Subcutaneous abdominal adipose tissue (tissue), 5 donors: Measurements from ENCODE around the gene MYADML2.

Experiments used
- H3K27ac ChIP-seq: one replicate; pipeline ENCODE4 v1.7.0; 2013; ENCODE audit warnings: low read depth, mild to moderate bottlenecking, inconsistent platforms, low read length, moderate library complexity
- H3K27me3 ChIP-seq, 5 donors: one replicate each; pipeline ENCODE4 v1.7.0; 2013; ENCODE audit warnings: low read length in 5 of 5, inconsistent platforms in 1 of 5; ENCODE audit not compliant: control insufficient read depth in 5 of 5, insufficient read depth in 4 of 5
- H3K36me3 ChIP-seq, 5 donors: one replicate each; pipeline ENCODE4 v1.7.0; 2013; ENCODE audit warnings: low read length in 5 of 5; ENCODE audit not compliant: control insufficient read depth in 5 of 5, insufficient read depth in 5 of 5
- H3K4me1 ChIP-seq, 5 donors: one replicate each; pipeline ENCODE4 v1.7.0; 2013; ENCODE audit warnings: low read length in 5 of 5, mild to moderate bottlenecking in 3 of 5, moderate library complexity in 1 of 5; ENCODE audit not compliant: control insufficient read depth in 5 of 5, insufficient read depth in 5 of 5
- H3K4me3 ChIP-seq, 5 donors: one replicate each; pipeline ENCODE4 v1.7.0; 2013; ENCODE audit warnings: low read length in 5 of 5, low read depth in 1 of 5
- H3K9ac ChIP-seq, 5 donors: one replicate each; pipeline ENCODE4 v1.7.0; 2013; ENCODE audit warnings: low read length in 5 of 5, mild to moderate bottlenecking in 4 of 5, moderate library complexity in 3 of 5
- H3K9me3 ChIP-seq, 5 donors: one replicate each; pipeline ENCODE4 v1.7.0; 2013; ENCODE audit warnings: low read length in 5 of 5; ENCODE audit not compliant: control insufficient read depth in 5 of 5
- donor health status: healthy.
- donor health status: healthy.
- donor health status: healthy.
- donor health status: healthy.
- donor health status: healthy.

MYADML2 gene

GRCh38 chr17:81903896-81904599 is 43.0 kb downstream of the MYADML2 start:
- H3K27me3 ChIP-seq, result peaks cover 0 to 3% (median 0%) of the 10 kb centered on the region in 5 donors
- H3K4me1 ChIP-seq, result peaks cover 0 to 19% (median 11%) of the 10 kb centered on the region in 5 donors
- no peak overlapping the region for H3K9ac ChIP-seq
- no peak overlapping the region for H3K4me3 ChIP-seq
- H3K36me3 ChIP-seq, result peaks cover 0 to 65% (median 43%) of the 10 kb centered on the region in 5 donors
- no peaks in the 10 kb centered on the region for H3K9me3 ChIP-seq
- H3K27ac ChIP-seq, result no peak overlapping the region

GRCh38 chr17:81903415-81903831 is 43.6 kb downstream of the MYADML2 start:
- H3K9ac ChIP-seq, result no peak overlapping the region
- peaks cover 0 to 3% (median 0%) of the 10 kb centered on the region in 5 donors for H3K27me3 ChIP-seq
- H3K4me3 ChIP-seq, result no peak overlapping the region
- H3K9me3 ChIP-seq, result no peaks in the 10 kb centered on the region
- peaks cover 0 to 67% (median 47%) of the 10 kb centered on the region in 5 donors for H3K36me3 ChIP-seq
- H3K4me1 ChIP-seq, result peaks cover 0 to 19% (median 11%) of the 10 kb centered on the region in 5 donors
- no peak overlapping the region for H3K27ac ChIP-seq

- Histone ChIP-seq H3K9me3 (no peaks in the 10 kb centered on the region), H3K4me3 (peak overlapping the region in 2 of 5 donors; percentile 47 to 52), H3K9ac (peak overlapping the region in 1 of 5 donors; percentile 25), H3K27me3 (peaks cover 0 to 3% (median 0%) of the 10 kb centered on the region in 5 donors), H3K36me3 (peaks cover 0 to 67% (median 52%) of the 10 kb centered on the region in 5 donors), H3K4me1 (peaks cover 0 to 19% (median 11%) of the 10 kb centered on the region in 5 donors), H3K27ac (no peak overlapping the region)
Measured at GRCh38 chr17:81902653-81903414, 44.2 kb downstream of the MYADML2 start.

DNA sequence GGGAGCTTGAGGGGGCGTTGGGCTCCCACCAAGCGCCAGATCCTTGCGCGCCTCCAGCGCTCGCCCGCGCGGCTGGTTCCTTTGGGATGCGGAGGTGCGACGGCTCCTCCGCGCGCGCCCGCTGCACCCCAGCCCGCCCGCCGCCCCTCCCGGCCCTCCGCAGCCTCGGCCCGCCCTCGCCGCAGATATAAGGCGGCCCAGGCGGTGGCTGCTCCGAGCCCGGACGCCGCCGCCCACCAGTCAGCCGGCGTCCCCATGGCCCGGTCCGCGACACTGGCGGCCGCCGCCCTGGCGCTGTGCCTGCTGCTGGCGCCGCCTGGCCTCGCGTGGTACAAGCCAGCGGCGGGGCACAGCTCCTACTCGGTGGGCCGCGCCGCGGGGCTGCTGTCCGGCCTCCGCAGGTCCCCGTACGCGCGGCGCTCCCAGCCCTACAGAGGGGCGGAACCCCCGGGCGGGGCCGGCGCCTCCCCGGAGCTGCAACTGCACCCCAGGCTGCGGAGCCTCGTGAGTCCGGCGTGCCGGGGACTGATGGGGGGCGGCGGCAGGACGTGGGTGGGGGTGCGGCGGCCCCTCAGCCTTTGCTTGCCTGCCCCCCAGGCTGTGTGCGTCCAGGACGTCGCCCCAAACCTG is 44.9 kb downstream of the MYADML2 start, which contains the start of gene NPB:
NPB (plus strand) TSS at position 216 of the 630 bp plus-strand sequence; CDS start at position 256, 40 bp downstream.
- Histone ChIP-seq H3K4me1 (peaks cover 0 to 19% (median 11%) of the 10 kb centered on the region in 5 donors), H3K4me3 (peak within 1 kb of the TSS in 2 of 5 donors; percentile 47 to 52), H3K9ac (peak within 1 kb of the TSS in 1 of 5 donors; percentile 25), H3K27ac (no peak within 1 kb of the TSS), H3K36me3 (peaks cover 0 to 69% (median 52%) of the 10 kb centered on the region in 5 donors), H3K9me3 (no peaks in the 10 kb centered on the region), H3K27me3 (peaks cover 0 to 3% (median 0%) of the 10 kb centered on the region in 5 donors)

DNA sequence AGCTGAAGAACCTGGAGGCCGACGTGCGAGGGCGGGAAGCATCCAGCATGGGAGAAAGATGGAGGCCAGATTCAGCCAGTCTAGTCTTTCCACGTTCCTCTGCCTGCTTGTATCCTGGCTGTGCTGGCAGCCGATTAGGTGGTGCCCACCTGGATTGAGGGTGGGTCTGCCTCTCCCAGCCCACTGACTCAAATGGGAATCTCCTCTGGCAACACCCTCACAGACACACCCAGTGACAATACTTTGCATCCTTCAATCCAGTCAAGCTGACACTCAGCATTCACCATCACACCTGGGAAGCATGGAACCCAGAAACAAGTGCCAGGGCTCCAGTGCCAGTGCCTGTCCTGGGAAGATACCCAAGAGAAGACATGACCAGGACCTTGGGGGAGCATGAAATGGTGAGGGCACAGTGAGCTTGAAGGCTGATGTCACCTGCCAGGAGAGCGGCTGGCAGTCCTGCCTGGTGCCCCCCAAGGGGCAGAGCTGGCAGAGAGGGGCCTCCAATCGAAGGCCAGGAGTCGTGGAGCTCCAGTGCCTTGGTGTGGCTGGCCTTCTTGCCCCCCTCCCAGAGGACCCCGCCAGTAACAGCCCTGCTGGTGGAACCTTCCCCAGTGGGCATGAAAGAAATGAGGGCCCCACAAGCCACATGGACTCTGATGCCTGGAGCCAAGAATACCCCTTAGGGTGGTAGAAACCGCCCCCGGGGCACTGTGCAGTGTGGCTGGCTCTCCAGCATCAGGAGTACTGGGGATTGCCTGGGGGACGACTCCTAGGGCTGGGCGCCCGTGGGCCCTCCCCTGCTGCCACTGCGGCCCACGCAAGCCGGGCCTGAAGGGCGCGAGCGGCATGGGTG is 45.6 kb downstream of the MYADML2 start:
- H3K9ac ChIP-seq, result no peak overlapping the region

GRCh38 chr17:81900181-81900820 is 46.7 kb downstream of the MYADML2 start:
- H3K4me3 ChIP-seq, result no peak overlapping the region
- no peak overlapping the region for H3K27ac ChIP-seq
- no peak overlapping the region for H3K9ac ChIP-seq
- no peaks in the 10 kb centered on the region for H3K9me3 ChIP-seq
- H3K27me3 ChIP-seq, result peaks cover 0 to 3% (median 0%) of the 10 kb centered on the region in 5 donors
- H3K36me3 ChIP-seq, result peaks cover 0 to 65% (median 51%) of the 10 kb centered on the region in 5 donors
- peaks cover 0 to 19% (median 11%) of the 10 kb centered on the region in 5 donors for H3K4me1 ChIP-seq

More for the DNA sequence above, 45.6 kb downstream of the MYADML2 start:
- Histone ChIP-seq H3K4me1 (peaks cover 0 to 19% (median 11%) of the 10 kb centered on the region in 5 donors), H3K36me3 (peaks cover 0 to 69% (median 52%) of the 10 kb centered on the region in 5 donors), H3K9me3 (no peaks in the 10 kb centered on the region), H3K27ac (no peak overlapping the region), H3K4me3 (peak overlapping the region in 2 of 5 donors; percentile 18 to 52), H3K27me3 (peaks cover 0 to 3% (median 0%) of the 10 kb centered on the region in 5 donors)

DNA sequence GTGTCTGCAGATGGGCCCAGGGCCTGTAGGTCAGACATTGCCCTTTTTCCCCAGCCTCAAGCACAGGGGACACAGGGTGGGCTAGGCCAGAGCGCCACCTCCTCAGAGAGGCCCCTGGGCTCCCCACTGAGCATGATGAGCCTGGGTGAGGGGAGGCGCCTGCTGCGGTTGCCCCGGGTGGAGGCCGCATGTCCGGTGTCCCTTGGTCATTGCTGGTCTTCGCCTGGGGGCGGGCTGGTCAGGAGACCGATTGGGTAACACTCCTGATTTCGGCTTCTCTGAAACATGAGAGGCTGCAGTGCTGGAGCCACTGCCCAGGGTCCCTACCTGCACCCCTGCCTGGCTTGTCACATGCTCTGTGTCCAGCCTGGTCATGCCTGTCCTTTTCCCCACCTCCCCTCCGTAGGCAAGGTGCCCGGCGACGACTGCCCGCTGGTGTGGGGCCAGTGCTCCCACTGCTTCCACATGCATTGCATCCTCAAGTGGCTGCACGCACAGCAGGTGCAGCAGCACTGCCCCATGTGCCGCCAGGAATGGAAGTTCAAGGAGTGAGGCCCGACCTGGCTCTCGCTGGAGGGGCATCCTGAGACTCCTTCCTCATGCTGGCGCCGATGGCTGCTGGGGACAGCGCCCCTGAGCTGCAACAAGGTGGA is 47.4 kb downstream of the MYADML2 start:
- no peak overlapping the region for H3K27ac ChIP-seq

DNA sequence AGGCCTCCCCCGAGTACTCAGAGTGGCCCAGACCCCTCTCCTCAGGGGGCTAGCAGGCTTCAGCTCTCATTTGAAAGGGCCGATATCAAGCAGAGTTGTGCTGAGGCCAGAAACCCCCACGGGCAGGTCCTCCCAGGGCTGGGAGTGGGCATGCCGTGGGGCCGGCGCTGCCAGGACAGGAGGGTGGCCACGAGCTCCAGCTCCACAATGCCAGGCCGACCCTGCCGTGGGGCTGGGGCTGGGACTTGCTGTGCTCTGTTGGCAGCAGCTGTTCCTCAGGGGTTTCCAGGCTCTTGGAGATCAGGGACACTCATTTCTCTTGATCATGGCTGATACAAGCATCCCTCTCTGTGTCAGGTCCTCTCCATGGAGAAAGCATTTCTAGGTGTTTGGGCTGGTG is 48.1 kb downstream of the MYADML2 start:
- Histone ChIP-seq H3K27ac (no peak overlapping the region), H3K9ac (no peak overlapping the region), H3K36me3 (peaks cover 0 to 63% (median 50%) of the 10 kb centered on the region in 5 donors), H3K27me3 (peaks cover 0 to 3% (median 0%) of the 10 kb centered on the region in 5 donors), H3K4me1 (peaks cover 0 to 19% (median 11%) of the 10 kb centered on the region in 5 donors), H3K4me3 (no peak overlapping the region), H3K9me3 (no peaks in the 10 kb centered on the region)

More for the DNA sequence above, 47.4 kb downstream of the MYADML2 start:
- Histone ChIP-seq H3K9me3 (no peaks in the 10 kb centered on the region), H3K4me1 (peaks cover 0 to 19% (median 11%) of the 10 kb centered on the region in 5 donors), H3K27me3 (peaks cover 0 to 3% (median 0%) of the 10 kb centered on the region in 5 donors), H3K36me3 (peaks cover 0 to 64% (median 51%) of the 10 kb centered on the region in 5 donors), H3K4me3 (no peak overlapping the region), H3K9ac (no peak overlapping the region)
